IPS-18a (cell line): Measurements from ENCODE around the gene UBA3.

Experiments used
- H3K27ac ChIP-seq: one replicate; pipeline ENCODE4 v1.5.1; 2013; ENCODE audit warnings: low read length
- H3K27me3 ChIP-seq: one replicate; pipeline ENCODE4 v1.6.1; 2013; ENCODE audit warnings: mild to moderate bottlenecking, low read length; ENCODE audit not compliant: control insufficient read depth, insufficient read depth
- H3K36me3 ChIP-seq: one replicate; pipeline ENCODE4 v1.6.1; 2013; ENCODE audit warnings: low read depth, low read length; ENCODE audit not compliant: control insufficient read depth
- H3K4me1 ChIP-seq: one replicate; pipeline ENCODE4 v1.6.1; 2013; ENCODE audit warnings: low read depth, low read length; ENCODE audit not compliant: control insufficient read depth
- H3K4me3 ChIP-seq: one replicate; pipeline ENCODE4 v1.5.1; 2013; ENCODE audit warnings: low read length
- H3K9ac ChIP-seq: one replicate; pipeline ENCODE4 v1.6.1; 2013; ENCODE audit warnings: mild to moderate bottlenecking, low read length, moderate library complexity
- H3K9me3 ChIP-seq: one replicate; pipeline ENCODE4 v1.6.1; 2013; ENCODE audit warnings: low read depth, low read length; ENCODE audit not compliant: control insufficient read depth

Gene UBA3

DNA sequence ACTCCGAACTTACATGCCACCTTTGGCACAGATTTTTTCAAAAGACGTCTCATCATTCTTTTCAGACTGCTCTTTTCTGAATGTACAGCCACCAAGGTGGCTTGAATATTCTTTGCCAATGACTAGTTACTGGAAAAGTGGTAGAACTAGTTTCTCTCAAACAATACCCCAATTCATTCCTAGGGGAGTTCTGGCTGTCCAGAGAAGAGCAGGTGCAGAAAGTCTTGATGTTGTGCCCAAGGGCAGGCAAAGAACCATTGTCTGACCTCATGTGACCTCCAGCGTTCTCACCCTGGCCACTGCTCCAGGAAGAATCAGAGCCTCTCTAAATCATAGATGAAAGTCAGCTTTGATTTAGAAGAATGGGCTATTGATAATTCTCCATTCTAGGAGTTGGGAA lies 36.7 kb upstream of the UBA3 start:
- no peak overlapping the region for H3K27ac ChIP-seq
- H3K27me3 ChIP-seq, result no peaks in the 10 kb centered on the region

DNA sequence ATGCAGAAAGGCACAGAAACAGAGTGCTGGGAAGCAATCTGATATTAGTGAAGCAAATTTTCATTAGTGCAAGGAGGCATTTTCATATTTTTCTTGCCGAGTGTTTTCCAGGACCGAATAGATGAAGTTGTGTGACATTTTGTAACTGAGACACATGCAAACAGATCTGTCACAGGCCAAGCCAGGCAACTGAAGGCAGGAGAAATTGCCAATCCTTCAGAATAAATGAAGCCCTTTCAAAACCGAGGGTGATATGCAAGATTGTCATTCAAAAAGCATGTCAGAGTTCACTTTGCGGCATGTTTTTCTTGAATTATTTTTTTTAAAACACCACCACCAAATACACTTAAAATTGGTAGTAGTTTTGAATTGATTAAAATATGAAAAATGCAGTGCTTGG lies 36.0 kb upstream of the UBA3 start:
- H3K27ac ChIP-seq, result no peak overlapping the region

More for the DNA sequence above, 36.7 kb upstream of the UBA3 start:
- Histone ChIP-seq H3K9ac (no peak overlapping the region), H3K4me3 (no peak overlapping the region), H3K4me1 (no peaks in the 10 kb centered on the region), H3K9me3 (no peaks in the 10 kb centered on the region), H3K36me3 (no peaks in the 10 kb centered on the region)

DNA sequence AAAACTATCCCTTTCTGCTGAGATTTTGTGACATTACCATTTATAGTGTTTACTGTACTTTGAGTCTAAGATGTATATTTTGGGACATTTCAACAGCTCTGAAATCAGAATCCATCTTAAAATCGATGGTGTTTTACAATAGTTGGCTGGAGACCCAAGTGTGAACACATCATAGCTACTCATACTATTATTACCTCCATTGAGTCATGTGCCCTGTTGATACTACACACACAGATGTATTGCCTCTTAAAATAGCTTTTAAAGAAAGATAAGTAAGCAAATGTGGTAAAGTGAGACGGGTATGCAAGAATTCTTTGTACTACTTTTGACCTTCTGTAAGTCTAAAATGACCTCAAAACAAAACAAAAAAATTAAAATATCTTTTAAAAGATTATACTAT lies 35.6 kb upstream of the UBA3 start:
- Histone ChIP-seq H3K27me3 (no peaks in the 10 kb centered on the region), H3K4me3 (no peak overlapping the region), H3K9me3 (no peaks in the 10 kb centered on the region), H3K27ac (no peak overlapping the region), H3K4me1 (peaks cover 5% of the 10 kb centered on the region), H3K36me3 (no peaks in the 10 kb centered on the region), H3K9ac (no peak overlapping the region)

More for the DNA sequence above, 36.0 kb upstream of the UBA3 start:
- Histone ChIP-seq H3K27me3 (no peaks in the 10 kb centered on the region), H3K9me3 (no peaks in the 10 kb centered on the region), H3K36me3 (no peaks in the 10 kb centered on the region), H3K4me1 (peaks cover under 1% of the 10 kb centered on the region), H3K4me3 (no peak overlapping the region), H3K9ac (no peak overlapping the region)

DNA sequence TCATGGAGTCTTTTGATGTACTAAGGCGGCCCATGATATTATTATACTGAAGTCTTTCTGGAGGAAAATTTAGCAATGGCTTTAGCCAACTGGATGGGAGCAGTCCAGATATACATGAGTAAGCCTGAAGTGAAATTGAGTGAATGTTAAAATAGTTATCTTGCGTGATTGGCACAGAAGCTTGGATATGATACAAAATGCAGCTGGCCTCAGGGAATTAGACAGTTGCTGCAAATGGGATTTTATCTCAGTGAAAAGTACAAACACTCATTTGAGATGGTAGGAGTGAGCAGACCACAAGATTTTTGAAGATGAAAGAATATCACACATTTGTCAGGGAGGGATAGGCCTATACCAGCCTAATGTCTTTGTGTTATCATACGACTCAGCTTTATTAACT lies 33.4 kb upstream of the UBA3 start:
- H3K4me1 ChIP-seq, result peaks cover 5% of the 10 kb centered on the region
- no peak overlapping the region for H3K27ac ChIP-seq
- H3K9me3 ChIP-seq, result no peaks in the 10 kb centered on the region
- H3K36me3 ChIP-seq, result no peaks in the 10 kb centered on the region
- H3K4me3 ChIP-seq, result no peak overlapping the region
- H3K9ac ChIP-seq, result no peak overlapping the region
- no peaks in the 10 kb centered on the region for H3K27me3 ChIP-seq

DNA sequence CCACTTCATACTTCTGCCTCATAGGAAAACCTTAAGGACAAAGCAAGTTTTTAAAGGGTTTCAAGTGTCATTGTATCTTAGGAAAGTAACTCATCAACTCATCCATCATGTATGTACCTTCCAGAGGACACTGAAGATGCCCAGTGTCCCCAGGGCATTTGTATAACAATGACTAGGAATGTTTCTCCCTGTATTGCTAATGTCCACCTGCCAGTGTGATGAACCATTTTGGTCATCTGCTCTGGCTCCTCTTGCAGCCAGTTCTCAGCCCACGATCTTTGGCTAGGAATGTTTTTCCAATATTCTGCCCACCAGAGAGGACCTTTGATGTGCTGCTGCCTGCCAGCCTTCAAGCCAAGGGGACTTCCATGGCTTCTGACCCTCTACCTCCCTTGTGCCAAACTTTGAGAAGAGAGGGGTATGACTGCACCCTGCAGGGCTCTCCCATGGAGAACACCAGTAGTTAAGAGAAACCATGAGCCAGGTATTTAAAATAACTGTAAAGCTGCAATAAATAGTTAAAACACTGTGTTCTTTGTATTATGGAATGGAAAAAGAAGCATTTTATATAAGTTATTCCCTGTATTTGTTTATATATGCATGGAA lies 30.9 kb upstream of the UBA3 start:
- Histone ChIP-seq H3K27ac (no peak overlapping the region), H3K4me3 (no peak overlapping the region), H3K9me3 (no peaks in the 10 kb centered on the region), H3K36me3 (no peaks in the 10 kb centered on the region), H3K27me3 (no peaks in the 10 kb centered on the region), H3K4me1 (peaks cover 5% of the 10 kb centered on the region), H3K9ac (no peak overlapping the region)

DNA sequence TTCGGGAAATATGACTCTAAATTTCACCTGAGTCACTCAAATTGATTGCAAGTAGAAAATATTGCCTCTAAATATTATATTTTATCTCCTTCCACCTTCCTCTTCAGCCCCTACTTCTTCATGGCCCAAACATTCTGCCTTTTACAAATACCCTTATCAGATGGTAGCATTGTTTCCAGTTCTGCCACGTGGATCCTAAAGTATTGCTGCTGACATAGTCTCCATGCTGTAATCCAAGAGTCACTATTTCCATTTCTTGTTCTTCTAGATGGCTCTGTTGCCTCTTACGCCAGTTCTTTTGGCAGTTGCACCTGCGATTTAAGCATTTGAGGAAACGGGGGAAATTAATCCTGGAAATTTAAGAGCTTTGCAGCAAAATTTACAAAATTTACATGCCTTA lies 28.6 kb upstream of the UBA3 start:
- Histone ChIP-seq H3K36me3 (peaks cover 3% of the 10 kb centered on the region), H3K4me1 (peaks cover 5% of the 10 kb centered on the region), H3K4me3 (no peak overlapping the region), H3K27ac (no peak overlapping the region), H3K9me3 (no peaks in the 10 kb centered on the region), H3K27me3 (no peaks in the 10 kb centered on the region), H3K9ac (no peak overlapping the region)

DNA sequence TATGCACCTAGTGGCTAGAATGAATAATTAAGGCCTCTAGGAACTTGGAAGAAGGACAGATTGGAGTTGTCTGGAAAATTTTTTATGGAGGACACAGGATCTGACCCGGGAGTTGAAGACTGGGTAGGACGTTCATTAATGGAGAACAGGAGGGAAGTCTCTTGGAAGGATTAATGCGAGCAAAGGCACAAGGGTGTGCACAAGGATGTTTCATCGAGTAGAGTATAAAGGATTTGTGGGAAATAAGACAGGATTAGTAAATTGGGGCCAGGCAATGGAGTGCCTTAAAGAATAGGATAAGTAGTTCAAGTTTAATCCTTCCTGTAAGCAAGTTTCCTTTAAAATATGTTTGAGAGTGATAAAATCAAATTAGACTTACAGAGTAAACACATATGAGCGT lies 27.7 kb upstream of the UBA3 start:
- Histone ChIP-seq H3K9me3 (no peaks in the 10 kb centered on the region), H3K36me3 (peaks cover 3% of the 10 kb centered on the region), H3K4me1 (peaks cover 5% of the 10 kb centered on the region), H3K4me3 (no peak overlapping the region), H3K27ac (no peak overlapping the region), H3K27me3 (no peaks in the 10 kb centered on the region), H3K9ac (no peak overlapping the region)

DNA sequence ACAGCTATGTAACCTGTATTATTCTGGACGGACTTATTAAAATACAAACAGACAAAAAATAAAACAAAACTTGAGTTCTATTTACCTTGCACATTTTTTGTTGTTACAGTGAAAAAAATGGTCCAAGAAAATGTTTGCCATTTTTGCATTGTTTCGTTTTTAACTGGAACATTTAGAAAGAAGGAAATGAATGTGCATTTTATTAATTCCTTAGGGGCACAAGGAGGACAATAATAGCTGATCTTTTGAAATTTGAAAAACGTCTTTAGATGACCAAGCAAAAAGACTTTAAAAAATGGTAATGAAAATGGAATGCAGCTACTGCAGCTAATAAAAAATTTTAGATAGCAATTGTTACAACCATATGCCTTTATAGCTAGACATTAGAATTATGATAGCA lies 25.2 kb upstream of the UBA3 start:
- Histone ChIP-seq H3K4me3 (no peak overlapping the region), H3K9ac (no peak overlapping the region), H3K27ac (no peak overlapping the region), H3K4me1 (no peaks in the 10 kb centered on the region), H3K9me3 (no peaks in the 10 kb centered on the region), H3K27me3 (no peaks in the 10 kb centered on the region), H3K36me3 (peaks cover 3% of the 10 kb centered on the region)

DNA sequence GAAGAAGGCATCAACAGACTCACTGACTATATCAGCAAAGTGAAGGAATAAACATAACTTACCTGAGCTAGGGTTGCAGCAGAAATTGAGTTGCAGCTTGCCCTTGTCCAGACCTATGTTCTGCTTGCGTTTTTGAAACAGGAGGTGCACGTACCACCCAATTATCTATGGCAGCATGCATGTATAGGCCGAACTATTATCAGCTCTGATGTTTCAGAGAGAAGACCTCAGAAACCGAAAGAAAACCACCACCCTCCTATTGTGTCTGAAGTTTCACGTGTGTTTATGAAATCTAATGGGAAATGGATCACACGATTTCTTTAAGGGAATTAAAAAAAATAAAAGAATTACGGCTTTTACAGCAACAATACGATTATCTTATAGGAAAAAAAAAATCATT lies 24.4 kb upstream of the UBA3 start:
- Histone ChIP-seq H3K27me3 (no peaks in the 10 kb centered on the region), H3K9ac (no peak overlapping the region), H3K9me3 (no peaks in the 10 kb centered on the region), H3K4me1 (no peaks in the 10 kb centered on the region), H3K27ac (no peak overlapping the region), H3K36me3 (peaks cover 3% of the 10 kb centered on the region), H3K4me3 (no peak overlapping the region)

DNA sequence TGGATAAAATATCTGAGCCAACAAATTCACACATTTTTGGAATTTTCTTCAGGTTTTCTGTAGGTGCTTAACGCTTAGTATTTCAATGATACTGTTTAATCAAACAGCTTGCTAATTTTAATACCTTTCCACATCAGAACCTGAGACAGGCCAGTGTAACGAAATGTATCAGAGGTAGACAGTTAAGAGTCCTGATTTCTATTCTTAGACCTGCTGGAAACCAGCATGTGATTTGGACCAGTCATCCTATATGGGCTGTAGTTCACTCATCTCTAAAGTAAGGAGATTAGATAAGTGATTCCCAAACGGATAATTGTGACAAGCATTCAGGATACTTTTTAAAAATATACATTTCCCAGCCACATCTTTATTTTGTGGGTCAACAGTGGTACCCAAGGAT lies 23.0 kb upstream of the UBA3 start:
- Histone ChIP-seq H3K27me3 (no peaks in the 10 kb centered on the region), H3K9me3 (no peaks in the 10 kb centered on the region), H3K4me3 (no peak overlapping the region), H3K9ac (no peak overlapping the region), H3K4me1 (no peaks in the 10 kb centered on the region), H3K36me3 (peaks cover 3% of the 10 kb centered on the region), H3K27ac (no peak overlapping the region)

DNA sequence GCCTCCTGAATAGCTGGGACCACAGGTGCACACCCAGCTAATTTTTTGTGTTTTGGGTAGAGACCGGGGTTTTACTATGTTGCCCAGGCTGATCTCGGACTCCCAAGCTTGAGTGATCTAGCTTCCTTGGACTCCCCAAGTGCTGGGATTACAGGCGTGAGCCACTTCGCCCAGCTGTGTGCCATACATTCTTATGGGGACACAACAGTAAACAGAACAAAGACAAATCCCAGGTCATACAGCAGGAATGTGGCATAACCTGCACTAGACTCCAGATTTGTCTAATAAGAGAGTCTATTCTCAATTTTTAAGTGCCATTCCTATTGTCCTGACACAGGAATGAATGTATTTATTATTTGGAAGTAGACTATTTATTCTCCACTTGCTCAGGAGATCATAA lies 22.2 kb upstream of the UBA3 start:
- H3K4me3 ChIP-seq, result no peak overlapping the region
- no peak overlapping the region for H3K27ac ChIP-seq
- H3K36me3 ChIP-seq, result peaks cover 3% of the 10 kb centered on the region
- H3K27me3 ChIP-seq, result no peaks in the 10 kb centered on the region
- no peaks in the 10 kb centered on the region for H3K4me1 ChIP-seq
- H3K9me3 ChIP-seq, result no peaks in the 10 kb centered on the region
- H3K9ac ChIP-seq, result no peak overlapping the region

DNA sequence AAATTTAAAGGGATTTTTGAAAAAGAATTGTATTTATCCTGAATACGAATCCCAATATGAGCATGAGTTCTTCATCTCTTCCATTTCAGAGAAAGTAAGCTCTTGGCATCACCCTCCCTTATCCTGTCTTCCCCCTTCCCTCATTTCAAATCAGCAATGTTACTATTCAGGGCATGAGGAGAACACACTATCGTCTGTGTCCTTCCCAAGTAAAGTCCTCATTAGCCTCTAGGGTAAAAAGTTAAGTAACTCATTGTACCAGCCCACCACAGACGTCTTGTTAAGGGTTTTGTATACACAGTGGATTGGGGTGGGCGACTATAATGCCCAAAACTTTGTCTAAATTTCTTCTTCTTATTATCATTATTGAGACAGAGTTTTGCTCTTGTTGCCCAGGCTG lies 19.4 kb upstream of the UBA3 start:
- H3K9ac ChIP-seq, result no peak overlapping the region
- H3K27me3 ChIP-seq, result no peaks in the 10 kb centered on the region
- no peak overlapping the region for H3K27ac ChIP-seq
- no peak overlapping the region for H3K4me3 ChIP-seq
- H3K9me3 ChIP-seq, result no peaks in the 10 kb centered on the region
- H3K4me1 ChIP-seq, result peaks cover 5% of the 10 kb centered on the region
- H3K36me3 ChIP-seq, result no peaks in the 10 kb centered on the region
